ENCODE results near the gene HIVEP1.

The HIVEP1 gene

DNA sequence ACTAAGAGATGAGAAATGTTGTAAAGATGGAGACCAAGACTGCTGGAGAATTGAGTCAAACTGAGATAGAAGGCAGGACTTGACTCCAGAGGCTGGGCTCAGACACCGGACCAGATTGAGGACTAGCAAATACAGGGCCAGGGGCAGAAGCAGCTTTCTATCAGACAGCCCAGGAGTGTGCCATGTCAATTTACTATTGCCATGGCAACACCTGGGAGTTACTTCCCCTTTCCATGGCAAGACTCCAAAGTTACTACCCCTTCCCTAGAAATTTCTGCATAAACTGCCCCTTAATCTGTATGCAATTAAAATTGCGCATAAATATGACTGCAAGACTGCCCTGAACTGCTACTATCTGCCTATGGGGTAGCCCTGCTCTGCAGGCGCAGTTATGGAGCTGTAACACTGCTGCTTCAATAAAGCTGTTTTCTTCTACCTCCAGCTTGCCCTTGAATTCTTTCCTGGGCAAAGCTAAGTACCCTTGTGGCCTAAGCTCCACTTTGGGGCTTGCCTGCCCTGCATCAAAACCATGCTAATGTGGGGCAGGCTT, 188.0 kb downstream of the HIVEP1 start:
- DNase-seq = no peak

DNA sequence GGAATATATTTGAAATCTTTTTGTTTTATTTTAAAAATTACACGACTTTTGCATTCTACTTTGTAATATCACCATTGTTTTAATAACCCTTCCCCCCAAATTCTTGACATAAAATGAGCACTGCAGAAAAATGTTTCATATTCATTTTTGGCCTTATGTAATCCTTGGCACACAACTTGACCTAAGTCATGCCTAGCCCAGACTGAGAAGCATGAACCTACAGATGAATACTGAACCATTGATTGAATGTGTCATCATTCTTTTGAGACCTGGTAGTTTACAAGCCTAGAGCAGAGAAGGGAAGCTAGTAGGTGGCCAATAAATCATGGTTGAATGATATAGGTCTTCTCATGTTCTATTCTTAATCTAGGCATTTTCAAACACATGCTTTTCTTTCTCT, 188.6 kb downstream of the HIVEP1 start:
- peak; percentile 49 for DNase-seq

DNA sequence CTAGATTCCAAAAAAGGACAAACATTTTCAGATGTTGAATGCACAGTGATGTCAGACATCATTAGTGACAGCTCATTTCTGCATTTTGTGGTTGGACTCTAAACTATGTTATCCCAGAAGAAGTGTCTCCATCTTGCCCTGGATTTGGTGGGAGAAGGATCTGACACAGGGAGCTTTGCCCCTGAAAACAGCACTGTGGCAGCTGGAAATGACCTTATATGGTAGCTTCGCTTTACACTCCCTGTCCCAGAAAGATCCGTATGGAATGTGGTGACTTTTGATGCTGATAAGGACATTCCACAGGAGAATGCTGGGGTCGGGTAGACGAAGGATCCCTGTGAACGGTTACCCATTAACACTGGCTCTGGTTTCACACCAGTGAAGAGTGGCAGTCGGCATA, 190.9 kb downstream of the HIVEP1 start:
- DNase-seq = peak; percentile 60

DNA sequence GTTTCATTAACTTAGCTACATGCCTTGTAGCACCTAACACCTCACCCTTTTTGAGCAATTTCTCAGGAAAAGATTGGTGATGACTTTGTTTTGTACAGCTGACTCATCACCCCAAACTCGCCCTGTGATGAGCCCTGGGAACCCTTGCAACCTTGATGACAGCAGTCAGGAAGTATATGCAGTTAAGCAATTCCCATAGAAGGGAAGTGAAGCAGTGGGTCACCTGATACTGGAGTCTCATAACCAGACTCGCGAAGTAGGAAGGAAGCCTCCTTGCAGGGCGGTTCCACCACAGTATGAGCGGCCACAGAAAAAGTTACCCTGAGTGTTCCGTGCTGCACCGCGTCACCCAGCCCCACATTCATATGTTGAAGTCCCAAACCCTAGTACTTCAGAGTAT, 196.1 kb downstream of the HIVEP1 start:
- DNase-seq = peak; percentile 20

DNA sequence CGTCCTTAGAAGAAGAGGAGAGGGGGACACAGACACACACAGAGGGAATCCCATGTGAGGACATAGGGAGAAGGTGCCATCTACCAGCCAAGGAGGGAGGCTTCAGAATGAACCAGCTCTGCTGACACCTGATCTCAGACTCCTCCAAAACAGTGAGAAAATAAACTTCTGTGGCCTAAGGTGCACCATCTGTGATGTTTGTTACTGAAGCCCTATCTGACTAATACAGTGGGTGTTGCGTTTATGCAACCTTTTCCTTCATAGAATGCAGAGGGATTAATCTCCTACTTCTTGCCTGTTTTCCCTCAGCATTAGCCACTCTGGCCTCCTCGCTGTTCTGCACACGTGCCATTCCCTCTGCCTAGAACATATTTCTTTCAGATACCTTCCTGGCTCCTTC, 196.6 kb downstream of the HIVEP1 start:
- DNase-seq = no peak
